Activated CD4-positive, alpha-beta T cell treated with anti-CD3 and anti-CD28 coated beads for 36 hours (primary cell): ENCODE results near the gene SPIN1. TPM values are rescaled to one million over a fixed set of nuclear protein-coding genes. Genes with fewer than 3 reads are reported as not detected.
A peak's percentile ranks its signal among the peaks of the same experiment; 100 is the strongest.

Experiments
- ATAC-seq: fragments of 200-7000 bp; cut with Tn5 transposase; one replicate; pipeline ENCODE4 v1.10.0; 2021; ENCODE audit warnings: mild to moderate bottlenecking, moderate library complexity
- CTCF ChIA-PET: fragments of 350-600 bp; sonication (Branson Sonifier 250); formaldehyde crosslinking; loops from one replicate; lab custom pipeline; 2021; ENCODE audit warnings: antibody characterized with exemption; lab: Charles Lee
- POLR2A ChIA-PET: fragments of 350-600 bp; sonication (Branson Sonifier 250); formaldehyde crosslinking; loops from one replicate; lab custom pipeline; 2021; ENCODE audit warnings: antibody characterized with exemption, inconsistent platforms; lab: Charles Lee
- DNase-seq: peaks from one replicate; pipeline ENCODE4 v3.0.0-alpha.2; 2020
- H3K27ac Mint-ChIP-seq: one replicate; pipeline ENCODE4 v1.8.0; 2021; ENCODE audit warnings: mixed read lengths
- H3K27me3 Mint-ChIP-seq: one replicate; pipeline ENCODE4 v1.8.0; 2021; ENCODE audit warnings: mixed read lengths
- H3K36me3 Mint-ChIP-seq: one replicate; pipeline ENCODE4 v1.8.0; 2021; ENCODE audit warnings: low read depth, mixed read lengths
- H3K4me1 Mint-ChIP-seq: one replicate; pipeline ENCODE4 v1.8.0; 2021; ENCODE audit warnings: mixed read lengths
- H3K4me3 Mint-ChIP-seq: one replicate; pipeline ENCODE4 v1.8.0; 2021; ENCODE audit warnings: mild to moderate bottlenecking, moderate library complexity, mixed read lengths
- H3K9me3 Mint-ChIP-seq: one replicate; pipeline ENCODE4 v1.8.0; 2021; ENCODE audit warnings: low read depth, mixed read lengths
- intact Hi-C, 2 experiments: fragments of 100-400 bp; cut with DNase I in 1 of 2; cut with micrococcal nuclease in 1 of 2; formaldehyde crosslinking; loops; one replicate each; pipeline versions ENCODE4 v1.14.2 to v1.15.1; 2022 to 2024; cut with DNase I, micrococcal nuclease
- total RNA-seq, 2 experiments: library from RNA; stranded (reverse); gene quantifications; one replicate each; pipeline ENCODE4 v1.2.3, GENCODE V29; 2021

The SPIN1 gene
- total RNA-seq, 2 experiments from 2014 or later = 17.9 to 22.1 TPM

DNA sequence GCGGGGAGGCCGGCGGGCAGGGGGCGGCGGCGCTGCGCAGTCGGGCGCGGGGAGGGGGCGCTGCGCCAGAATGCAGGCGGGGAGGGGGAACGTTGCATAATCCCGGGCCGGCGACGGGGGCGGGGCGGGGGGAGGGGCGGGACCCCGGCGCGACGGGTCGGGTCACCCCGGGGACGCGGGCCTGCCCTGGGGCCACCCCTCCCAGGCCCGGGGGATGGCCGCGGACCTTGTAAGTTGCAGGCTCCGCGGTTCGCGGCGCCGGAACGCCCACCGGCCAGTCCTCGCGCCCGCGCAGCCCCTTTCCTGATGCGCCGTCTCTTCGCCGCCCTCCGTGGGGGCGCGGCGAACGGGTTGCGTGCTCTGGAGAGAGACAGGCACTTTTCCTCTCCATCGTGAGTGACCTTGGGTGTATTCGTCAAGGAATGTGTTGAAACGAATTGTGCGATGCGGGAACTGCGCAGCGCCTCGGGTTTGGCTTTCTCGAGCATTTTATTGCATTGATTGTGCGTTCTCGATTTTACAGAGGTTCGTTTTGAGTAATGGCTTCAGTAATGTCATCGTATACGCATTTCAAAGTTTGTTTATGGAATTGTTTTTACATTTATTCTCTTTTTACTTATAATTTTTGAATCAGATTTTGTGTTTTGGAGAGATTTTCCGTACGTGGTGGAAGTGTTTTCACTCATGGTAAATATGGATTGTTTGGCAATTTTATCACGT lies 802 bp downstream of the SPIN1 start:
- peak overlapping the region; percentile 94 for H3K4me3 Mint-ChIP-seq
- H3K9me3 Mint-ChIP-seq = no peaks in the 10 kb centered on the region
- intact Hi-C loops = loop anchor here (1.0 to 10.0 kb wide), 12 partner anchors 30 to 930 kb away; partner anchors contain the start of genes CDK20 (in 1 of the 2), NXNL2 (in 1 of the 2) and SECISBP2 (in 1 of the 2)
- DNase-seq (peak; percentile 67), ATAC-seq (peak; percentile 17)
- H3K27ac Mint-ChIP-seq = peak overlapping the region; percentile 97
- POLR2A ChIA-PET = no interaction called here
- CTCF ChIA-PET = no interaction called here
- no peaks in the 10 kb centered on the region for H3K27me3 Mint-ChIP-seq
- peaks cover 40% of the 10 kb centered on the region for H3K4me1 Mint-ChIP-seq
- peaks cover 11% of the 10 kb centered on the region for H3K36me3 Mint-ChIP-seq

GRCh38 chr9:88390371-88390990 lies 2.2 kb downstream of the SPIN1 start:
- Mint-ChIP-seq H3K4me3 (peak overlapping the region; percentile 94), H3K27ac (no peak overlapping the region), H3K4me1 (peaks cover 40% of the 10 kb centered on the region), H3K9me3 (no peaks in the 10 kb centered on the region), H3K36me3 (peaks cover 11% of the 10 kb centered on the region), H3K27me3 (no peaks in the 10 kb centered on the region)
- ATAC-seq = no peak
- ChIA-PET POLR2A (interaction anchor here (1.0 kb wide), 1 partner anchor 86 kb away, joined by 3 read pairs; no protein-coding TSS in a partner anchor), CTCF (no interaction called here)
- intact Hi-C loops = no loop called here
- no peak for DNase-seq

DNA sequence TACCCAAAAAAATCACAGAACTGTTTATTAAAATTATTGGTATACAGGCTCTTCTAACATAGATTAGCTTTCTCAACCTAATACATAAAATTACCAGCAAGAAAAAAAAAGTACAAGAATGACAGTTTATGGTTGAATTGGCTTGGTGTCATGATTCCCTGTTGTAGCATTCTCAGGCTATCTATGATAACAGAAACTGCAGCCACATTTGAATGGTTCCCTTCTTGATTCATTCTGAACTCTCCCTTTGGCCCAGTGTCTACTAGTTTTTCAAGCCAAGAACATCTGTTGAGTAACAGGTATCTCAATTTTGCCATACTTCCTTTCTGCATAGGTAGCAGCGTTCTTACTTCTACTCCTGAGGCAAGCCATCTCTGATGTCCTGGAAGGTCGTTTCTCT lies 3.0 kb downstream of the SPIN1 start:
- intact Hi-C loops = no loop called here
- H3K4me1 Mint-ChIP-seq = peaks cover 40% of the 10 kb centered on the region
- POLR2A ChIA-PET = interaction anchor here (1.0 kb wide), 1 partner anchor 86 kb away, joined by 3 read pairs; no protein-coding TSS in a partner anchor
- H3K4me3 Mint-ChIP-seq = no peak overlapping the region
- DNase-seq (no peak), ATAC-seq (no peak)
- CTCF ChIA-PET = no interaction called here
- no peaks in the 10 kb centered on the region for H3K27me3 Mint-ChIP-seq
- H3K27ac Mint-ChIP-seq = no peak overlapping the region
- H3K9me3 Mint-ChIP-seq = no peaks in the 10 kb centered on the region
- H3K36me3 Mint-ChIP-seq = peaks cover 11% of the 10 kb centered on the region

DNA sequence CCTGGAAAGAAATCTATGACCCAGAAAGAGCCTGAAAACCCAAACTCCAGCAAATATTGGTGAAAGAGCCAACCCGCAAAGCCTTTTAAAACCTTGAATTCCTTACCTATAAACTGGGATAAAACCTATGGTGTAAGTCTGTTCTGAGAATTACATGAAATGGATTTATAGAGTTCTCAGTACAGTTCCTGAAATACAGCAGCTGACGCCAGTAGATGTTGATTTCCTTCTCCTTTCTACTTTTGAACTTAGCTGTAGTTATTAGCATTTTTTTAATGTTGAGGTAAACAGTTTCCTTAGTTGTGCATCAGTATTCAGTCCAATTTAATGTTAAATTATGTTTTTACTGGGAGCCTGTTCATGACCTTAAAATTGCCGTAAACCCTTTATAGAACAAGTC lies 3.7 kb downstream of the SPIN1 start:
- ChIA-PET POLR2A (no interaction called here), CTCF (no interaction called here)
- H3K4me3 Mint-ChIP-seq = no peak overlapping the region
- intact Hi-C loops = no loop called here
- DNase-seq (no peak), ATAC-seq (no peak)
- H3K27me3 Mint-ChIP-seq = no peaks in the 10 kb centered on the region
- no peaks in the 10 kb centered on the region for H3K9me3 Mint-ChIP-seq
- H3K4me1 Mint-ChIP-seq = peaks cover 37% of the 10 kb centered on the region
- peaks cover 11% of the 10 kb centered on the region for H3K36me3 Mint-ChIP-seq
- H3K27ac Mint-ChIP-seq = no peak overlapping the region

GRCh38 chr9:88392549-88392948 lies 4.3 kb downstream of the SPIN1 start:
- Mint-ChIP-seq H3K4me3 (no peak overlapping the region), H3K36me3 (peaks cover 11% of the 10 kb centered on the region), H3K27ac (no peak overlapping the region), H3K9me3 (no peaks in the 10 kb centered on the region), H3K4me1 (peaks cover 35% of the 10 kb centered on the region), H3K27me3 (no peaks in the 10 kb centered on the region)
- no peak for DNase-seq
- intact Hi-C loops = no loop called here
- ChIA-PET CTCF (no interaction called here), POLR2A (no interaction called here)
- ATAC-seq = no peak

GRCh38 chr9:88396836-88397577 lies 8.8 kb downstream of the SPIN1 start:
- H3K36me3 Mint-ChIP-seq = peaks cover 3% of the 10 kb centered on the region
- POLR2A ChIA-PET = no interaction called here
- no peak overlapping the region for H3K4me3 Mint-ChIP-seq
- no peak for ATAC-seq
- no peak overlapping the region for H3K27ac Mint-ChIP-seq
- DNase-seq = no peak
- peaks cover 29% of the 10 kb centered on the region for H3K4me1 Mint-ChIP-seq
- H3K9me3 Mint-ChIP-seq = no peaks in the 10 kb centered on the region
- CTCF ChIA-PET = no interaction called here
- no peaks in the 10 kb centered on the region for H3K27me3 Mint-ChIP-seq
- intact Hi-C loops = no loop called here

GRCh38 chr9:88398016-88398415 lies 9.8 kb downstream of the SPIN1 start:
- no peaks in the 10 kb centered on the region for H3K9me3 Mint-ChIP-seq
- ATAC-seq (no peak), DNase-seq (peak; percentile 30)
- no peak overlapping the region for H3K27ac Mint-ChIP-seq
- ChIA-PET CTCF (interaction anchor here (0.7 kb wide), 1 partner anchor 96 kb away, joined by 3 read pairs; no protein-coding TSS in a partner anchor), POLR2A (no interaction called here)
- H3K4me3 Mint-ChIP-seq = no peak overlapping the region
- H3K36me3 Mint-ChIP-seq = no peaks in the 10 kb centered on the region
- intact Hi-C loops = no loop called here
- H3K4me1 Mint-ChIP-seq = peaks cover 20% of the 10 kb centered on the region
- no peaks in the 10 kb centered on the region for H3K27me3 Mint-ChIP-seq

DNA sequence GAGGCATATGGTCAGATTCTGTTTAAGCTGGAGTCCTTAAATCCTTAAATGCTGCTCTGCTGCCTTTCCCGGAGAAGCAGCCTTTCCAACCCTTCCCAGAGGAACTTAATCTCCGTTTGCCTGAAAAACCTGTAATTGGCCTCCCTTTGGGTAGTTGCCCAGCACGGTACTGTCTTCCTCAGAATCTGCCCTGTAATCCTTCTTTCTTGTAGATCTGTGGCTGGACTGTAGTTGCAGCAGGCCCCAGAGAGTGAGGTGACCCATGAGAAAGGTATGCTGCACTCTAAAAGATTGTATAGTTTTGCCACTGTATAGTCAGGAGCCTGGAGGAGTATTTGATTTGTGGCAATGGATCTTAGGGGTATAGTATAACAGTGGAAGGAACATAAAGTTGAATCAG lies 11.7 kb downstream of the SPIN1 start:
- intact Hi-C loops = no loop called here
- Mint-ChIP-seq H3K36me3 (peaks cover 3% of the 10 kb centered on the region), H3K9me3 (peaks cover 3% of the 10 kb centered on the region), H3K27ac (no peak overlapping the region), H3K4me1 (peaks cover 20% of the 10 kb centered on the region), H3K27me3 (no peaks in the 10 kb centered on the region), H3K4me3 (no peak overlapping the region)
- ATAC-seq (no peak), DNase-seq (no peak)
- ChIA-PET CTCF (no interaction called here), POLR2A (no interaction called here)

GRCh38 chr9:88403340-88403739 lies 15.1 kb downstream of the SPIN1 start:
- Mint-ChIP-seq H3K27ac (no peak overlapping the region), H3K9me3 (peaks cover 3% of the 10 kb centered on the region), H3K4me3 (no peak overlapping the region), H3K36me3 (peaks cover 3% of the 10 kb centered on the region), H3K27me3 (no peaks in the 10 kb centered on the region), H3K4me1 (peaks cover 13% of the 10 kb centered on the region)
- CTCF ChIA-PET = interaction anchor here (1.6 kb wide), 1 partner anchor 9 kb away, joined by 5 read pairs; no protein-coding TSS in a partner anchor
- POLR2A ChIA-PET = no interaction called here
- DNase-seq = no peak
- intact Hi-C loops = no loop called here
- ATAC-seq = no peak

GRCh38 chr9:88406051-88406450 lies 17.8 kb downstream of the SPIN1 start:
- ATAC-seq = no peak
- no peak overlapping the region for H3K27ac Mint-ChIP-seq
- peaks cover 5% of the 10 kb centered on the region for H3K9me3 Mint-ChIP-seq
- DNase-seq = no peak
- ChIA-PET CTCF (interaction anchor here (1.8 kb wide), 1 partner anchor 11 kb away, joined by 6 read pairs; no protein-coding TSS in a partner anchor), POLR2A (no interaction called here)
- peaks cover 13% of the 10 kb centered on the region for H3K36me3 Mint-ChIP-seq
- H3K27me3 Mint-ChIP-seq = no peaks in the 10 kb centered on the region
- intact Hi-C loops = no loop called here
- peaks cover 13% of the 10 kb centered on the region for H3K4me1 Mint-ChIP-seq
- no peak overlapping the region for H3K4me3 Mint-ChIP-seq

- Mint-ChIP-seq H3K4me3 (no peak overlapping the region), H3K27ac (no peak overlapping the region), H3K27me3 (no peaks in the 10 kb centered on the region), H3K9me3 (peaks cover 10% of the 10 kb centered on the region), H3K4me1 (peaks cover 13% of the 10 kb centered on the region), H3K36me3 (peaks cover 43% of the 10 kb centered on the region)
- ChIA-PET POLR2A (interaction anchor here (0.6 kb wide), 1 partner anchor 35 kb away, joined by 3 read pairs; no protein-coding TSS in a partner anchor), CTCF (interaction anchor here (0.6 kb wide), 1 partner anchor 102 kb away, joined by 3 read pairs; no protein-coding TSS in a partner anchor)
- no peak for DNase-seq
- no peak for ATAC-seq
- intact Hi-C loops = no loop called here
These were observed 23.2 kb downstream of the SPIN1 start for GRCh38 chr9:88411471-88411870.
